ENCODE results near the gene LHX8. TPM values are rescaled to one million over a fixed set of nuclear protein-coding genes. Genes with fewer than 3 reads are reported as not detected.

The LHX8 gene
- total RNA-seq, 3 donors from 2014 or later: not detected

DNA sequence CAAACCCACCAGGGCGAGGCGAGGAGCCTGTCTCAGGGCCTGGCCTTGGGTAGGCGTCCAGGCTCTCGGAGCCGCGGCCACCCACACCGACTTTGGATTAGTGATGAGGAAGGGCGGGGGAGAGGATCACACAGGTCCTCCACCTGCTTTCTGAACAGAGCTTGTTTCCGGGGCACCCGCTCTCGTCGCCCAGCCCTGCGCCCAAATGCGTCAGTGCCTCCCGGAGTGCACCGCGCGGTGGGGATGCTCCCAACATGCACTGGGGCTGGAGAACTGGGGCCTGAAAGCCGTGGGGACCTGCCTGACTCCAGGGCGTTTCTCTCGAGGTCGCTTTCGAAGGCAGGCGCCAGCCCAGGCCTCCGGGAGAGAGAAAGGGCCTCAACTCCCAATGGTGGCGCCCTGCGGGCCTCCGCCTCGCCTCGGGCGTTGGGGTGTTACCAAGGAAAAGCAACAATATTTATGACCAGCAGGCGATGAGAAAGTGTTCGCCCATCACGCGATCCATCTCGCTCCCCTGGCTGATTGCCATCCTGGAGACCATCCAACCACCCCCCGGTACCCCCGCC is 8.9 kb upstream of the LHX8 start:
- no peak overlapping the region for H3K27ac ChIP-seq
- peaks cover 0 to 15% of the 10 kb centered on the region in 2 donors for H3K9me3 ChIP-seq
- H3K27me3 ChIP-seq: peaks cover 3 to 61% of the 10 kb centered on the region in 2 donors
- intact Hi-C loops (cut with DNase I; ENCODE audit: low total_unique reads): no loop called here
- TF ChIP-seq POLR2AphosphoS5 (IDR thresholded peaks at IDR 0.05) (no peak), POLR2A (IDR thresholded peaks at IDR 0.05) (no peak)
- TF ChIP-seq, protein P1, sequence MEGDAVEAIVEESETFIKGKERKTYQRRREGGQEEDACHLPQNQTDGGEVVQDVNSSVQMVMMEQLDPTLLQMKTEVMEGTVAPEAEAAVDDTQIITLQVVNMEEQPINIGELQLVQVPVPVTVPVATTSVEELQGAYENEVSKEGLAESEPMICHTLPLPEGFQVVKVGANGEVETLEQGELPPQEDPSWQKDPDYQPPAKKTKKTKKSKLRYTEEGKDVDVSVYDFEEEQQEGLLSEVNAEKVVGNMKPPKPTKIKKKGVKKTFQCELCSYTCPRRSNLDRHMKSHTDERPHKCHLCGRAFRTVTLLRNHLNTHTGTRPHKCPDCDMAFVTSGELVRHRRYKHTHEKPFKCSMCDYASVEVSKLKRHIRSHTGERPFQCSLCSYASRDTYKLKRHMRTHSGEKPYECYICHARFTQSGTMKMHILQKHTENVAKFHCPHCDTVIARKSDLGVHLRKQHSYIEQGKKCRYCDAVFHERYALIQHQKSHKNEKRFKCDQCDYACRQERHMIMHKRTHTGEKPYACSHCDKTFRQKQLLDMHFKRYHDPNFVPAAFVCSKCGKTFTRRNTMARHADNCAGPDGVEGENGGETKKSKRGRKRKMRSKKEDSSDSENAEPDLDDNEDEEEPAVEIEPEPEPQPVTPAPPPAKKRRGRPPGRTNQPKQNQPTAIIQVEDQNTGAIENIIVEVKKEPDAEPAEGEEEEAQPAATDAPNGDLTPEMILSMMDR (IDR thresholded peaks at IDR 0.05): no peak
- H3K4me1 ChIP-seq: no peaks in the 10 kb centered on the region
- H3K36me3 ChIP-seq: no peaks in the 10 kb centered on the region
- peak overlapping the region in 1 of 3 donors; percentile 2 for H3K4me3 ChIP-seq
- DNase-seq (ENCODE audit: low spot score in 2 of 2): no peak

DNA sequence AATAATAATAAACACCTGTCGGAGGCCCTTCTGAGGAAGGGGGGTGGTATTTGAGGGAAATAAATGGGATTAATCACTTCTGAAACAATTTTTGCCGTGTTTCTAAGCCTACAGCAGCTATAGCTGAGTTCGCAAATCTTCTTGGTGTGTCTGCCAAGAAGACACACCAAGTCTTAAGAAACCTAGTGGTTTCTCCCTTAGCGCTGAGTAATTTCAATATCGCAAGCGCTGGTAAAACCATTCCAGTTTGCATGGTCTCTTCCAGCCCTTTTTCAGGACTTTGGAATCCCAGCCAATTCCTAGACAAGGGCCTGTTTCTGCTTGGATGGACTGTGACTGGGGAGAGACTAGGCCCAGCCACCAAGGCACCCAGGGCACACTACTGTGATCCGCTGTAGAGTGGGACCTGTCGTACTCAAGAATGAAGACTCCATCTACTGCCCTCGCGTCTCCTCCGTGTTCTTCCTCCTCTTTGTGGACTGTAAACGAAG is 7.5 kb upstream of the LHX8 start:
- H3K27me3 ChIP-seq: peaks cover 4 to 75% of the 10 kb centered on the region in 2 donors

DNA sequence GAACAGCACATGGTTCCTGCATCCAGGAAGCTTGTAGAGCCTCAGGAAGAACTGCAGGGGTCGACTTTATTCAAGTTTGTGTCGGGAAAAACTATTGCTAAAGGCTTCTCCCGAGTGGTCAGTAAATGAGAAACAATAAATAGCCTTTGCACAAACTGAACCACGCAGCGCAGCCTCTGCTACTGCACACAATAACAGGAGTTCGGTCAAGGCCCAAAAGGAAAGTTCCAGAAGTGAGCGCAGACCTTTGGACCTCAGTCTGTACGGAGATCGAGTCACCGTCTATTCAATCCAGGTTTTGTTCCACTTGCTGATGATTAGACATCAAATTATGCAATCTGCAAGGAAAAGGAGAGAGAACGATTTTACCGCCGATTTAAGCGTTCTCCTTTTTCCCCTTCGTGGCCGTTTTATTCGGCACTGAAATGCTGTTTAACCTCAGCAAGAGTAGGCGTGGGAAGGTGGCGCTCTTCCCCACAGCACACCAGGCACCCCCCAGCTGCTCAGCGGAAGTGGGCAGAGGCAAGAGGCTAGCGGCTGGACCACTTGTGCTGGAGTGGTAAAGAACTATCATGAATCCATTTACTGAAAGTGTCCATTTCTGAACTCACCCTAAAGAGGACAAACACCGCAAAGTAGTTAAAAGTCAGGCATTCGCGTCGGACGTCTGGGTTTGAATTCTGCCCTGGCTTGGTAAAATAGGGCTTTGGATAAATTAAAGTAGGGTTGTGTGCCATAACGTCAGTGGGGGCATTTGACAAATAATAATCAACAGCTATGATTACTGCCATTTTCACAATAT is 6.1 kb upstream of the LHX8 start:
- H3K4me3 ChIP-seq: no peak overlapping the region
- intact Hi-C loops (cut with DNase I; ENCODE audit: low total_unique reads): no loop called here
- no peak for TF ChIP-seq POLR2A (IDR thresholded peaks at IDR 0.05)
- TF ChIP-seq, protein P1 (IDR thresholded peaks at IDR 0.05): no peak
- no peak for TF ChIP-seq POLR2AphosphoS5 (IDR thresholded peaks at IDR 0.05)
- H3K9me3 ChIP-seq: peaks cover 0 to 15% of the 10 kb centered on the region in 2 donors
- H3K36me3 ChIP-seq: no peaks in the 10 kb centered on the region
- DNase-seq (ENCODE audit: low spot score in 2 of 2): no peak
- H3K27me3 ChIP-seq: peaks cover 4 to 89% of the 10 kb centered on the region in 2 donors
- H3K4me1 ChIP-seq: no peaks in the 10 kb centered on the region
- H3K27ac ChIP-seq: no peak overlapping the region

More for the DNA sequence above, 7.5 kb upstream of the LHX8 start:
- Histone ChIP-seq H3K9me3 (peaks cover 0 to 15% of the 10 kb centered on the region in 2 donors), H3K4me3 (no peak overlapping the region), H3K36me3 (no peaks in the 10 kb centered on the region), H3K27ac (no peak overlapping the region), H3K4me1 (no peaks in the 10 kb centered on the region)
- DNase-seq (ENCODE audit: low spot score in 2 of 2): no peak
- TF ChIP-seq POLR2A (IDR thresholded peaks at IDR 0.05) (no peak), POLR2AphosphoS5 (IDR thresholded peaks at IDR 0.05) (no peak)
- TF ChIP-seq, protein P1 (IDR thresholded peaks at IDR 0.05): no peak
- intact Hi-C loops (cut with DNase I; ENCODE audit: low total_unique reads): no loop called here

DNA sequence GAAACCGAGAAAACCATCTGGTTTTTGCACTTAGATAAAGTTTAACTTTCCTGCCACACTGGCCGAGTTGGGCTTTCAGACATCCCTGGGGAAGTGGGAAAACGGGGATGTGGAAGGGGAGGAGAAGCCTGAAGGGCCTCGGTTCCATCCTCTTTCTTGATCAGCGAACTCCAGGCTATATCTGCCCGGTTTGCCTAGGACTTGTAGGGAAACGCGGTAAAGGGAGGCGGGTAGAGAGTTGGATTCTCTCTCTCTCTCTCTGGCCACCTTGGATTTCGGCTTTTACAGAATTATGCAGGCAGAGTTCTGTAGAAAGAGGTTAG is 4.6 kb upstream of the LHX8 start:
- peaks cover 4 to 97% of the 10 kb centered on the region in 2 donors for H3K27me3 ChIP-seq
- TF ChIP-seq, protein P1 (IDR thresholded peaks at IDR 0.05): no peak
- TF ChIP-seq POLR2AphosphoS5 (IDR thresholded peaks at IDR 0.05): no peak
- intact Hi-C loops (cut with DNase I; ENCODE audit: low total_unique reads): no loop called here

More for the DNA sequence above, 4.6 kb upstream of the LHX8 start:
- H3K4me1 ChIP-seq: no peaks in the 10 kb centered on the region
- no peak overlapping the region for H3K4me3 ChIP-seq
- H3K36me3 ChIP-seq: no peaks in the 10 kb centered on the region
- H3K9me3 ChIP-seq: peaks cover 0 to 12% of the 10 kb centered on the region in 2 donors
- H3K27ac ChIP-seq: no peak overlapping the region
- no peak for DNase-seq (ENCODE audit: low spot score in 2 of 2)
